Ecto neural progenitor cell (in vitro differentiated cells): ENCODE data around the gene AMPH.

Experiments used
- DNase-seq: peaks from one replicate; pipeline ENCODE4 v3.0.0-alpha.2; 2018; ENCODE audit warnings: low spot score

AMPH gene

DNA sequence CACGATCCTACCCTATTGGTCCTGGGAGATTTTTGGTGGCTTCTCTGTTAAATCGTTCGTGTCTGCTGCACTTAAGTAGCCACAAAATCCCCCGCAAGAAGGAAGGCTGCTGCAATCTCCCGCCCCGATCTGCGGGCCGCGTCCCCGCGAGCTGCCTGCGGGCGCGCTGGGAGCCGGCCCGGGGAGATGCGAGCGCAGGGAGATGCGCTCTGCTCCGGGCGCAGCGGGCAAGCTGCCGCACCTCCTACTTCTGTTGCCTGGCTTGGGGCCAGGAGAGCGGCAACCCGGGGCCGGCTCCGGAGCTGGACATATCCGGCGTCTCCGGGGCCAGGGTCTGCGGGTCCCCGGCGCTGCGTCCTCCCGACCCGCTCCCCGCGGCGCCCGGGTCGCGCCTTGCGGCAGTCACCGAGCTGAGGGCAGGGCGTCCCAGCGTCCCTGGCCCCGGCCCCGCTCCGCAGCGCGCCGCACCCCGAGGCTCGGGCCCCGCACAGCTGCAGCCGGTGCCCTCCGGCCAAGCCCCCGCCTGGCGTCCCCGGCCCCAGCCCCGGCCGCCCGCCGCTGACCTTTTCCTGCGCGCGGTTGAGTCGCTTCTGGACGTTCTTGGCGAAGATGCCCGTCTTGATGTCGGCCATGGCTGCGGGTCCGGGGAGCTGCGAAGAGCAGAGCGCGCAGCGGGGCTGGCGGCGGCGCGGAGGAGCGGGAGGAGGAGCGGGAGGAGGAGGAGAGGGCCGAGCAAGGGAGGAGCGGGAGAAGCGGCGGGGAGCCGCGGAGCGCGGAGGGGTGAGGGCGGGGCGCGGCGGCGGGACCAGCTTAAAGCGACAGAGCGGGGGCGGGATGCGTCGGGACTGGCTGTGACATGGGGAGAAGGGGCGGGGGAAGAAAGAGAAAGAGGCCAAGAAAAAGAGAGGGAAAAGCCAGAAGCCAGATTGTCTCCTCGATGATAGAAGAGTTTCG lies at the start of gene AMPH:
TSS of gene AMPH (minus strand) at position 654 of the 954 bp plus-strand sequence. CDS start at position 632, 22 bp downstream.
- DNase-seq: peak; percentile 90

DNA sequence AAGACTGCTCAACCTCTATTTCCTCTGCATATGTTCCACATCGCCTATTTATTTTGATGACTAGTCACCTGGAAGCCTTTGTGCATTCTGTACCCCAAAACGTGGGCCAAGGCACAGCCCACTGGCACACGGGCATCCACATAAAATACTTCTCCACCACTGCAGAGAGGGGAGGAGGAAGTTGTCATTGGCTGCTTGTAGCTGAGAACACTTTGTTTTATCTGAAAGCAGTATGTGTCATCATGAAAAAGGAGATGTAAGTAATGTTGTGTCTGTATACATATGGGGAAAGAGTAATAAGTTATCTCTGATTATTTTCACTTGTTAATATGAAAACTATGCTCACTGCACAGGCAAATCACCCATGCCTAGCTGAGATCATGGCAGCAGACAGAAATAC lies 48.2 kb upstream of the AMPH start:
- no peak for DNase-seq

GRCh38 chr7:38678698-38679054 lies 47.5 kb upstream of the AMPH start:
- DNase-seq: no peak

DNA sequence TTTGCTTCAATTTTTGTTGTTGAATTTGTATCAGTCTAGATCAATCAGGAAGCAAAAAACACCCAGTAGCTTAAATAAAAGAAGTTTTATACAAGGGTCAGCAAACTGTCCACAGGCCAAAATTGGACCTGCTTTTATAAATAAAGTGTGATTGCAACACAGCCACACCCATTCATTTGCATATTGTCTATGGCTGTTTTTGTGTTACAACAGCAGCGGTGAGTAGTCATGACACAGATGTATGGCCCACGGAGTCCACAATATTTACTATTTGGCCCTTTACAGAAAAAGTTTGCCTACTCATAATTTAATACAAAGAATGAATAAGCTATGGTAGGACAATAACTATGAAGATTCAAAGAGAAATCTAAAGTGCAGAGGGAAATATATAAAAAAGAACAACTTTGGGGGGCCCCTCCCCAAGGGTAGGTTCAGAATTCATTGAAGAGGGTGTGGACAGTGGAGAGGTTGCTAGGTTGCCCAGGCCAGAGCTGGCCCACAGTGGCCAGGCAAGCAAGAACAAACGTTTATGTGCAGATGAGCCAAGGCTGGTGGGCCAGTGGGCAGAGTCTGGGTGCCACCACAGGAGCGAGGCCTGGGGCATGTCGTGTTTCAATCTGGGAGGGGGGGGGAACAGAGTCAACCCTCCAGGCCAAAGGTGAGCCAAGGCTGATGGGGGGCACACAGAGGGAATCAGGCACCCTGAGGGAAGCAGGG lies 47.0 kb upstream of the AMPH start:
- no peak for DNase-seq

DNA sequence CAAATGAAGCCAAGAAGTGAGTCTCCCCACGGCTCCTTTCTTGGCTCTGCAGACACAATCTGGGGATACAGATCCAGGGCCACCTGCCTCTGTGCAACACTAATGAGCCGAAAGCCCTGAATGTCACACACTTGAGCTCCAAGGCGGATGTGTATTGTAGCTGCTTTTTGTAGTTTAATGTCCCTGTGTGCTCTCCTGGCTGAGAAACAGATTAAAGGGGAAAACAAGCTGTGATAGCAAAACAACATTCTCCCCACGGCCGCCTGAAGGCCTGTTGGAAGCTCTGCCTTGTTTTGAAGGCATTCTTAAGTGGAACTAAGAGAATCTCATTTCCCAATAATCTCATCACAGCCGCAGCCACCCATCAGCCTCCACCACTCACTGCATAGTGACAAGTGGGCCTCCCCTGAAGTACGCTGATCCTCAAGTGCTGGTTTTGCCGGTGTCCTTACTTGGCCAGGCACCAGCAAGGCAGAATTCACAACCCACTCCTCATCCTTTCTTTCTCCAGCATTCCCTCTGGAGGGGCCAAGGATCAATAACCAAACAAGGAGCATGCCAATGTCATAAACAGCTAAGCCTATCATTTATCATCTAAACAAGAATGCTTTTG lies 44.4 kb upstream of the AMPH start:
- no peak for DNase-seq

DNA sequence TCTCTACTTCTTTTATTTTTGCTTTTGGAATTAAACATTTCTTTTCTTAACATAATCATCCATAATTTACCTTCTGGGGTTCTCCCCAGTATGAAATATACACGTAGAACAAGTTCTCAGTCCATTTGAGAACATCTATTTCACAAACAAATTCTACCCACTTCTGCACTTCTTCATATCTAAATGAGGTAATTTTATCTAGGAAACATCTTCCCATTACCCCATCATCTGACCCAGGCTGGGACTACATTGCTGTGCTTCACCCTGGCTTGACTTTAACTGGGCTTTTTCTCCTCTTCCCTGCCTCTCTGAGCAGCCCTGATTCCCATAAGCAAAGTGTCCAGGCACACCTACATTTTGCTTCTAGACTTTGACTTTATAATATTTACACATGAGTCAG lies 43.3 kb upstream of the AMPH start:
- DNase-seq: no peak

GRCh38 chr7:38673795-38674194 lies 42.6 kb upstream of the AMPH start:
- DNase-seq: no peak

GRCh38 chr7:38671911-38672905 lies 41.0 kb upstream of the AMPH start:
- no peak for DNase-seq

- no peak for DNase-seq
These were observed 38.9 kb upstream of the AMPH start for GRCh38 chr7:38669965-38670520.

DNA sequence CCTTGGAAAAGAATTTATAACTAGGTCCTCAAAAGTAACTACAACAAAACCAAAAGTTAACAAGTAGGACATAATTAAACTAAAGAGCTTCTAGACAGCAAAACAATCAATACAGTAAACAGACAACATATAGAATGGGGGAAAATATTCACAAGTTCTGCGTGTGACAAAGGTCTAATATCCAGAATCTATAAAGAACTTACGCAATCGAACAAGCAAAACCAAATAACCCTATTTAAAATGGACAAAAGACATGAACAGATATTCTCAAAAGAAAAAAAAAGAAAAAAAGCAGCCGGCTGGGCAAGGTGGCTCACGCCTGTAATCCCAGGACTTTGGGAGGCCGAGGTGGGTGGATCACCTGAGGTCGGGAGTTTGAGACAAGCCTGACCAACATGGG lies 33.8 kb upstream of the AMPH start:
- DNase-seq: no peak

DNA sequence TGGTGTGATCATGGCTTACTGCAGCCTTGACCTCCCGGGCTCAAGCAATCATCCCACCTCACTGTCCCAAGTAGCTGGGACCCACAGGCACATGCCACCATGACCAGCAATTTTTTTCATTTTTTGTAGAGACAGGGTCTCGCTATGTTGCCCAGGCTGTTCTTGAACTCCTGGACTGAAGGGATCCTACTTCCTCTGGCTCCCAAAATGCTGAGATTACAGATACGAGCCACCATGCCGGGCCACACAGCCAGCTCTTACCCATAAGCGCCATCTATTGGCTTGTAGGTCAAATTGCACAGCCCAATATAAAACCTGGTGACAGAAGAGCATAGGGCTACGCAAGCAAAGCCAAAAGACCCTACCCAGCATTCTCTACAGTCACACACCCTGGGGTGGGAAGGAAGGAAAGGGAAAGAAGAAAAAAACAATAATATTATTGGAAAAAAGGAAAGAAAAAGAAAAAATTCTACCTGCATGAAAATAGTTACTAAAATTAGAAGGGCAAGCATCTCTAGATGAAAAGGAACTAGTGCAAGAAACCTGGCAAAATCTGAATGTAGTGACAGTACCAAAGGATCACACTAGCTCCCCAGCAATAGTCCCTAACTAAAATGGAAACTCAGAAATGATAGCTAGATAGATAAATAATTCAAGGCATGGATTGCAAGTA lies 29.4 kb upstream of the AMPH start:
- DNase-seq: peak; percentile 60

DNA sequence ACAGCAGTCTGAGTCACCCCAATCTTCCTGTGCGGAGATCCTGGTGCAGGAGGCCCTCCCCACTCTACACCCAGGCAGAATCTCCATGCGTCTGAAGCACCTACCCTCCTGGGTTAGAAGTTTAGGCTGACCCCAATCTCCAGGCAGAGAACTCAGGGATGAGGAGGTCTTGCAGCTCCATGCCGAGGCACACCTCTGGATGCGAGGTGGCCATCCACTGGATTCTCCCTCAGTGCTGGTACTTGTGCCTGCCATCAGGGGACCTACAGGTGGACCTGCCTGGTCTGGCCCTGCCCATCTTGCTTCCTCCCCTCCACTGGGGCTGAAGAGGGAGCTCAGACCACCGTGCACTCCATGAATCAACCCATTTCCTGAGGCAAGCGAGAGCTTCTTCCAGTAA lies 28.8 kb upstream of the AMPH start:
- DNase-seq: no peak

- no peak for DNase-seq
These were observed 27.7 kb upstream of the AMPH start for GRCh38 chr7:38658921-38659320.

DNA sequence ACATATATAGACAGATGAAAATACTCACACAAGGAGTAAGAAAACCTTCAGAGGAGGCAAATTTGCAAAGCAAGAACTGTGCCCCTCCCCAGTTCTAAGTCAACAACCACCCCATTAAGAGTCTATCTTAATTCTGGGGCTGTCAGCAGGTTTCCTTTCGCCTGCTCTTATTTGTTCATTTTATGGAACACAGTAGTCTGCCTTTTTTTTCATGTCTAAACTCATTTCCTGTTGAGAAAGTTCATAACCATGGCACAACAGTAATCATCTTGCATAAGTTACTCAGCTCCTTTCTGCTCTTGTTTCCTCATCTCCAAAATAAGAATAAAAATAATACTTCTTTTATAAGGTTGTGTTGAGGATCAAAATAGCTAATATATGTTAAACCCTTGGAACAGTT lies 25.8 kb upstream of the AMPH start:
- no peak for DNase-seq

DNA sequence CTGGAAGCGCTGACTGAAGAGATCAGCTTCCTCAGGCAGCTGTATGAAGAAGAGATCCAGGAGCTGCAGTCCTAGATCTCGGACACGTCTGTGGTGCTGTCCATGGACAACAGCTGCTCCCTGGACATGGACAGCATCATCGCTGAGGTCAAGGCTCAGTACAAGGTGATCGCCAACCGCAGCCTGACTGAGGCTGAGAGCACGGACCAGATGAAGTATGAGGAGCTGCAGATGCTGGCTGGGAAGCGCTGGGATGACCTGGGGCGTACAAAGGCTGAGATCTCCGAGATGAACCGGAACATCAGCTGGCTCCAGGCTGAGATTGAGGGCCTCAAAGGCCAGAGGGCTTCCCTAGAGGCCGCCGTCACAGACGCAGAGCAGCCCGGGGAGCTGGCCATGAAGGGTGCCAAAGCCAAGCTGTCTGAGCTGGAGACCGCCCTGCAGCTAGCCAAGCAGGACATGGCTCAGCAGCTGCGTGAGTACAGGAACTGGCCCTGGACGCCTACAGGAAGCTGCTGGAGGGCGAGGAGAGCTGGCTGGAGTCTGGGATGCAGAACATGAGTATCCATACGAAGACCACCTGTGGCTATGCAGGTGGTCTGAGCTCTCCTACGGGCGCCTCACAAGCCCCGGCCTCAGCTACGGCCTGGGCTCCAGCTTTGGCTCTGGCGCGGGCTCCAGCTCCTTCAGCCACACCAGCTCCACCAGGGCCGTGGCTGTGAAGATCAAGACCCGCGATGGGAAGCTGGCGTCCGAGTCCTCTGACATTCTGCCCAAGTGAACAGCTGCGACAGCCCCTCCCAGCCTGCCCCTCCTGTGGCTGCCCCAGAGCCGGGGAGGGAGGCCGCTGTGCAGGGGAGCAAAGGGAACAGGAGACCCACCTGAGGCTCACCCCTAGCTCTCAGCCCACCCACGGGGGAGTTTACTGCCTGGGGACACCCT lies 24.9 kb upstream of the AMPH start:
- DNase-seq: no peak

DNA sequence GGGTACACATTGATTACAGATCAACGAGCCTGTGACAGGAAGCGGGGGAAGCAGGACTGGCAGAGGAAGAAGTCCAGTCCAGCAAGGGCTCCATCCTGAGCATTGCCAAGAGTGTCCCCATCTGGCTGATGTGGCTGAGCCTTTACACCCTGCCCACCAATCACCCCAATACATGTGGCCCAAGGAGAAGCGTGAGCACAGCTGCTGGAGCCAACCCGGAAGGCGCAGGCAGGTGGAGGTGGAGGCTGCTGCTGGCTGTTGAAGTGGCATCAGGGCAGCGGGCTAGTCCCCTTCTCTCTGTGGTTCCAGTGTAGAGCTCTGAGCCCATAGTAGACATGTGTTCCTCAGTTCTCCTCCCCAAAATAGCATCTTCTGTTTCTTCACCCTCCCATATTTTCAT lies 6.8 kb upstream of the AMPH start:
- DNase-seq: no peak

GRCh38 chr7:38632411-38632810 lies 1.2 kb upstream of the AMPH start:
- DNase-seq: no peak

GRCh38 chr7:38629651-38630510 lies 1.3 kb downstream of the AMPH start:
- peak; percentile 48 for DNase-seq
